ENCODE data around the gene HSPA13. TPM values are rescaled to one million over a fixed set of nuclear protein-coding genes. Genes with fewer than 3 reads are reported as not detected.

Gene HSPA13
- total RNA-seq, 4 donors from 2014 or later = 19.6 to 26.9 (median 21.5) TPM

Other genes starting within 250 kb of the HSPA13 start
- gene LIPI, start 172.2 kb downstream of the HSPA13 start, total RNA-seq = 1 to 10 TPM in 3 of 4 donors, not detected in 1; 1.9 to 7.9 (median 5.9) TPM
- 10 to 100 TPM; 10.3 to 14.8 (median 14.0) TPM for gene RBM11, start 167.0 kb downstream of the HSPA13 start, total RNA-seq
- 1 to 10 TPM; 1.3 to 7.4 (median 1.9) TPM for gene SAMSN1, start 163.2 kb upstream of the HSPA13 start, total RNA-seq

All from thyroid gland (tissue), 4 donors.